Activated CD4-positive, alpha-beta T cell treated with anti-CD3 and anti-CD28 coated beads, Interleukin-2, amount 50 U/mL, for 1 hour (primary cell): ENCODE measurements around the gene THSD8.

Source experiments
- DNase-seq: peaks from one replicate; pipeline ENCODE4 v3.0.0-alpha.2; 2020

THSD8 gene

GRCh38 chr19:12801466-12802266 is at the start of gene THSD8, which contains the start of gene PRDX2:
Gene THSD8 (plus strand): TSS chr19:12802069. CDS start chr19:12802072, 3 bp downstream.
Gene PRDX2 (minus strand): TSS chr19:12801800. CDS start chr19:12801261, 539 bp downstream.
- DNase-seq = peak; percentile 74

- no peak for DNase-seq
Measured at GRCh38 chr19:12754465-12755196, 47.2 kb upstream of the THSD8 start.

- DNase-seq = no peak
Measured at GRCh38 chr19:12756150-12756883, 45.6 kb upstream of the THSD8 start.

GRCh38 chr19:12757544-12758274 is 44.2 kb upstream of the THSD8 start:
- peak; percentile 59 for DNase-seq

GRCh38 chr19:12759686-12760085 is 42.2 kb upstream of the THSD8 start:
- DNase-seq = no peak

GRCh38 chr19:12763100-12763499 is 38.8 kb upstream of the THSD8 start:
- no peak for DNase-seq

GRCh38 chr19:12764698-12765097 is 37.2 kb upstream of the THSD8 start:
- DNase-seq = no peak

- DNase-seq = no peak
Measured at GRCh38 chr19:12766051-12766521, 35.8 kb upstream of the THSD8 start.

GRCh38 chr19:12767150-12767549 is 34.7 kb upstream of the THSD8 start:
- no peak for DNase-seq

GRCh38 chr19:12767666-12768065 is 34.2 kb upstream of the THSD8 start:
- no peak for DNase-seq

- DNase-seq = peak; percentile 54
Measured at GRCh38 chr19:12769689-12770088, 32.2 kb upstream of the THSD8 start.

GRCh38 chr19:12770922-12771321 is 30.9 kb upstream of the THSD8 start:
- DNase-seq = no peak

- DNase-seq = no peak
Measured at GRCh38 chr19:12772323-12772722, 29.5 kb upstream of the THSD8 start.

- DNase-seq = no peak
Measured at GRCh38 chr19:12773571-12773970, 28.3 kb upstream of the THSD8 start.

- DNase-seq = peak; percentile 48
Measured at GRCh38 chr19:12774588-12775555, 27.0 kb upstream of the THSD8 start, which contains the start of gene HOOK2. Gene HOOK2 (minus strand): TSS chr19:12775552. CDS start chr19:12775449, 103 bp downstream.

- DNase-seq = peak; percentile 78
Measured at GRCh38 chr19:12777217-12778016, 24.5 kb upstream of the THSD8 start.

- peak; percentile 37 for DNase-seq
Measured at GRCh38 chr19:12778017-12778904, 23.6 kb upstream of the THSD8 start.

- DNase-seq = no peak
Measured at GRCh38 chr19:12778905-12779161, 23.0 kb upstream of the THSD8 start.
